Measurements from ENCODE around the gene RNLS. TPM values are rescaled to one million over a fixed set of nuclear protein-coding genes. Genes with fewer than 3 reads are reported as not detected.
A peak's percentile ranks its signal among the peaks of the same experiment; 100 is the strongest.

Gene RNLS
- polyA plus RNA-seq, 1 experiment: 6.1 TPM

DNA sequence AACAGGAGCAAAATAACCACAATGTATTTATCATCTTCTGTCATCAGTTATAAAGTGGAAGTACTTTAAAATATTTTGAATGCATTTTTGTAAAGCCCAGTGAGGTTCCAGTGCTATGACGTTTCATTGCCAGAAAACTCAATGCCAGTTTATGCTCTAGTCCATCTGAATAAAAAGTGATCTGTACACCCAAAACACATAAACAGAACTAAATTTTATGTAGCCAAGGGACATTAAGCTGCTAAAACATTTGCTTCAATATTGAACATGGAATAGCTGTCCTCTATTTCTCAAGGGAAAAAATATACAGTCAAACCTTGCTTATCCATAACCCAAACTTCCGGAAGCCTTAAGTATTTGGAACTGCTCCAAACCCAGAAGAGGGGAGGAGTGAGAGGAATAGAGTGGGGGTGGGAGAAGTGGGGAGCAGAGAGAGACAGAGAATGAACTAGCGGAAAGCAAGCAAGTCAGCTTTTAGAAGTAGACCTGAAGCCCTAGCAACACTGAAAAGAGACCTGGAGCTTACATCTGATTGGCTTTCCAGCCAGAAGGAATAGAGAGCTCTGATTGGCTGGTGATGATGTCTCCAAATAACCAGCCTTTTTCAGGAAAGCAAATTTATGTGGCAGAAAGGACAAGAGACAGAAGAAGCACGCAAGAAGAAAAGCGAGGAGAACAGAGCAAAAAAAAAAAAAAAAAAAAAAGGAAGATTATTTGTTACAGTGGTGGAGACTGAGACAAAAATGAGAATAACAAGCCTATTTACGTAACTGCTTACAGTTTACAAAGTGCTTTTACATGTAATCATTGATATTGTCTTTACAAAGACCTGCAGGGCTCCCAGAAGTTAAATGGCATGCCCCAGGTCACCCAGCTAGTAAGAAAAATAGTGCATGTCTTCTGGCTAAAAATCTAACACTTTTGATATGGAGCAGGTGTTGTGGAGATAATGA is 196.0 kb downstream of the RNLS start:
- H3K27ac ChIP-seq (ENCODE audit: low read depth, low read length): no peak overlapping the region
- TF ChIP-seq, protein P1, sequence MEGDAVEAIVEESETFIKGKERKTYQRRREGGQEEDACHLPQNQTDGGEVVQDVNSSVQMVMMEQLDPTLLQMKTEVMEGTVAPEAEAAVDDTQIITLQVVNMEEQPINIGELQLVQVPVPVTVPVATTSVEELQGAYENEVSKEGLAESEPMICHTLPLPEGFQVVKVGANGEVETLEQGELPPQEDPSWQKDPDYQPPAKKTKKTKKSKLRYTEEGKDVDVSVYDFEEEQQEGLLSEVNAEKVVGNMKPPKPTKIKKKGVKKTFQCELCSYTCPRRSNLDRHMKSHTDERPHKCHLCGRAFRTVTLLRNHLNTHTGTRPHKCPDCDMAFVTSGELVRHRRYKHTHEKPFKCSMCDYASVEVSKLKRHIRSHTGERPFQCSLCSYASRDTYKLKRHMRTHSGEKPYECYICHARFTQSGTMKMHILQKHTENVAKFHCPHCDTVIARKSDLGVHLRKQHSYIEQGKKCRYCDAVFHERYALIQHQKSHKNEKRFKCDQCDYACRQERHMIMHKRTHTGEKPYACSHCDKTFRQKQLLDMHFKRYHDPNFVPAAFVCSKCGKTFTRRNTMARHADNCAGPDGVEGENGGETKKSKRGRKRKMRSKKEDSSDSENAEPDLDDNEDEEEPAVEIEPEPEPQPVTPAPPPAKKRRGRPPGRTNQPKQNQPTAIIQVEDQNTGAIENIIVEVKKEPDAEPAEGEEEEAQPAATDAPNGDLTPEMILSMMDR (IDR thresholded peaks at IDR 0.05; ENCODE audit: low read depth, low read length): no peak
- CTCF ChIA-PET: interaction anchor here (0.7 to 1.5 kb wide), 8 partner anchors 43 to 698 kb away, joined by 3 to 11 read pairs (median 4); no protein-coding TSS in a partner anchor
- no peak overlapping the region for H3K4me3 ChIP-seq (ENCODE audit: low read depth, low read length)
- H3K27me3 ChIP-seq (ENCODE audit: control insufficient read depth, insufficient read depth, low read length): no peaks in the 10 kb centered on the region
- POLR2A ChIA-PET: interaction anchor here (0.7 to 1.1 kb wide), 4 partner anchors 105 to 525 kb away, joined by 3 to 14 read pairs (median 4); partner anchors contain the start of genes KLLN and PTEN
- DNase-seq (ENCODE audit: low read depth, low spot score): peak; percentile 44
- no peaks in the 10 kb centered on the region for H3K9me3 ChIP-seq (ENCODE audit: control insufficient read depth, insufficient read depth, low read length)

DNA sequence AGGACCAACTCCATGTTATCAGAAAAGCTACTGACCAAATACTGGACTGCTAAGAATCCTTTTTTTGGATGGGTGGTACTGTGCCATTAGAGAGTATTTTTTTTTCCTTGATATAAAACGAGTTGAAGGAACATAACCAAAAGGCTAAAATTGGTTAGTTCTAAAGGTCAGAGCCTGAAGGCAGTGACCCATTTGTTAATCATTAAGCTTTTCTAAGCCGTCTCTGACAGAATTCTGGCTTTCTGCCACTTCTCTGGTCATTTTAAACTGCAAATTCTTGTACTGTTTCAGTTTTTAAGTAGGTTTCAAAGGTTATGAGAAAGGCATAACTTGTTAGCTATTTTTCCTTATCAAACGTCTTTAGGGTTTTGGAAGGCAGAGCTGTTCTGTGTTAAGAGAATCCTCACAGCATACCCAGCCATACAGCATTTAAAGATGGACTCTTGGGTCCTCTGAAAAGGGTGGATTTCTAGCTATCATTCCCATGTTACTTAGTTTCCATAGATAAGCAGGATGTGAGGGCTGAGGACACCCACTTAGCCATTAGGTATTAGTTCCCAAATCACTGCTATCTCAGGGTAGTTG is 196.8 kb downstream of the RNLS start:
- ChIA-PET CTCF (interaction anchor here (1.2 kb wide), 1 partner anchor 166 kb away, joined by 6 read pairs; no protein-coding TSS in a partner anchor), POLR2A (interaction anchor here (0.5 to 0.7 kb wide), 2 partner anchors 105 to 223 kb away, joined by 3 to 4 read pairs; no protein-coding TSS in a partner anchor)
- DNase-seq (ENCODE audit: low read depth, low spot score): no peak
- Histone ChIP-seq H3K9me3 (ENCODE audit: control insufficient read depth, insufficient read depth, low read length) (no peaks in the 10 kb centered on the region), H3K4me3 (ENCODE audit: low read depth, low read length) (no peak overlapping the region), H3K27ac (ENCODE audit: low read depth, low read length) (no peak overlapping the region), H3K27me3 (ENCODE audit: control insufficient read depth, insufficient read depth, low read length) (no peaks in the 10 kb centered on the region)
- TF ChIP-seq, protein P1 (IDR thresholded peaks at IDR 0.05; ENCODE audit: low read depth, low read length): no peak

DNA sequence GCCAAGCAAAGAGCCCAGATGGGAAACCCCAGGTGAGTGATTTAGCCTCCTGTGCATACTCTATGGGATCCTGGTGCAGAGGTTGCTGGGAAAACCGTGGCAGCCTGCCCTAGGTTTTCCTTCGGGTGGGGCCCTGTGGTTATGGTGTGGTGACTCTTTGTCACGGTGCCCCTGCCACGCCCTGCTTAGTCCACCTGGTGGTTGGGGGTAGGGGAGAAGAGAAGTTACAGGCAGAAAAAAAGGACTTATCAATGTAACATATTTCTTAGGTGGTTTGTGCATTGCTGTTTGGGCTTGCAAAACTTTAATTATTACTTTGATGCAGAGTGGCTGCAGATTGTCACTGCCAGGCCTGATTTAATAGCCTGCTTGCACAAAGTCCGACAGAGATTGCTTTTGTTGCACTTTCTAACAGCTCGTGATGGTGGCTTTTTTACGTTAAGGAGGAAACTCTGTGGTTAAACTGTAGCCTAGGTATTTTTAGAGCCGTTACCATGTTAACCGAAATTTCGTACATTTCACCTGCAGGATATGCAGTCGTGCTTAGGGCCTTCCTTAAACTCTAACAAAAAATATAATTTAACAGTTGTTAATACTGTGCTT is 197.4 kb downstream of the RNLS start:
- no peaks in the 10 kb centered on the region for H3K9me3 ChIP-seq (ENCODE audit: control insufficient read depth, insufficient read depth, low read length)
- DNase-seq (ENCODE audit: low read depth, low spot score): no peak
- ChIA-PET CTCF (no interaction called here), POLR2A (interaction anchor here (0.5 kb wide), 1 partner anchor 222 kb away, joined by 4 read pairs; no protein-coding TSS in a partner anchor)
- TF ChIP-seq, protein P1 (IDR thresholded peaks at IDR 0.05; ENCODE audit: low read depth, low read length): no peak
- no peak overlapping the region for H3K4me3 ChIP-seq (ENCODE audit: low read depth, low read length)
- no peaks in the 10 kb centered on the region for H3K27me3 ChIP-seq (ENCODE audit: control insufficient read depth, insufficient read depth, low read length)
- no peak overlapping the region for H3K27ac ChIP-seq (ENCODE audit: low read depth, low read length)

DNA sequence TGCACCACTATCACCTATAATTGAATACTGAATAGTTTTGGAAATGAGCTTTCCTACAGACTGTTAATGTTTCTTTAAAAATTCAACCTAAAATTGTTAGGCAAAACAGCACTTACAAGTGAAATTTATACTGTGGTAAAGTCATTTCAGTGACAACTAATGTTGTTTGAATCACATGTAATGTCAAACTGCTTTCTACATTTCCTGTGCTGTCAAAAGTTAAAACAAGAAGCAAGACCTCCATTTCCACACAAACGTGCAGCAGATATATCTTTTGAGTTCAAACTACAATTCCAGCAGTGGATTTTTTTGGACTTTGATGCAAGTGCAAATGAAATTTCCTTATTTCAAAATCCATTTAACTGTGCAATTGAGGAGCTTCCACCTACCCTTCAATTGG is 199.8 kb downstream of the RNLS start:
- Histone ChIP-seq H3K27ac (ENCODE audit: low read depth, low read length) (no peak overlapping the region), H3K27me3 (ENCODE audit: control insufficient read depth, insufficient read depth, low read length) (no peaks in the 10 kb centered on the region), H3K4me3 (ENCODE audit: low read depth, low read length) (no peak overlapping the region), H3K9me3 (ENCODE audit: control insufficient read depth, insufficient read depth, low read length) (no peaks in the 10 kb centered on the region)
- TF ChIP-seq, protein P1 (IDR thresholded peaks at IDR 0.05; ENCODE audit: low read depth, low read length): no peak
- no peak for DNase-seq (ENCODE audit: low read depth, low spot score)
- POLR2A ChIA-PET: no interaction called here
- CTCF ChIA-PET: interaction anchor here (0.6 to 1.9 kb wide), 2 partner anchors 427 to 533 kb away, joined by 3 to 5 read pairs; no protein-coding TSS in a partner anchor
